SK-N-SH (cell line): ENCODE results near the gene PCBD1. TPM values are rescaled to one million over a fixed set of nuclear protein-coding genes. Genes with fewer than 3 reads are reported as not detected.

ENCODE experiments used
- CTCF ChIA-PET: fragments of 300-600, 350-600 bp; formaldehyde crosslinking; extraction: SDS; loops from one replicate; lab custom pipeline; 2021; lab: Yijun Ruan, JAX
- POLR2A ChIA-PET: fragments of 350-600 bp; sonication (Branson Sonifier 250); formaldehyde crosslinking; extraction: SDS; loops from one replicate; lab custom pipeline; 2020; ENCODE audit warnings: antibody characterized with exemption, inconsistent platforms; lab: Yijun Ruan, JAX
- DNase-seq: peaks from one replicate; pipeline ENCODE4 v3.0.0; 2012
- H2AFZ ChIP-seq: fragments of 200-600 bp; sonication (generic); 2 replicates; pipeline ENCODE4 v1.8.1; 2016; ENCODE audit warnings: antibody characterized with exemption, mild to moderate bottlenecking, low read depth
- H3F3A ChIP-seq: fragments of 200-600 bp; sonication (generic); replicated peaks from 2 replicates; pipeline ENCODE3; 2016; ENCODE audit warnings: antibody characterized with exemption, mild to moderate bottlenecking; ENCODE audit not compliant: insufficient read depth
- H3K27ac ChIP-seq, 2 experiments: fragments of 200-500 bp in 1 of 2; fragments of 200-600 bp in 1 of 2; sonication (Bioruptor generic) in 1 of 2; sonication (generic), shearing (Covaris generic) in 1 of 2; 2 replicates each; pipeline versions ENCODE4 v1.5.1 to v1.6.1; 2014 to 2016; ENCODE audit warnings: low read depth in 2 of 2, inconsistent platforms in 1 of 2, low read length in 1 of 2, mild to moderate bottlenecking in 1 of 2, mixed read lengths in 1 of 2
- H3K27me3 ChIP-seq: fragments of 200-600 bp; sonication (generic), shearing (Covaris generic); 2 replicates; pipeline ENCODE4 v1.6.1; 2016; ENCODE audit warnings: mixed run types; ENCODE audit not compliant: insufficient read depth
- H3K36me3 ChIP-seq, 2 experiments: fragments of 200-500 bp in 1 of 2; fragments of 200-600 bp in 1 of 2; sonication (Bioruptor generic) in 1 of 2; sonication (generic) in 1 of 2; replicated peaks in 1 of 2; 2 replicates each; pipeline versions ENCODE3 to v1.5.1; 2014 to 2016; ENCODE audit warnings: low read length in 1 of 2, mild to moderate bottlenecking in 1 of 2; ENCODE audit not compliant: insufficient read depth in 2 of 2, control insufficient read depth in 1 of 2
- H3K4me1 ChIP-seq, 2 experiments: fragments of 200-500 bp in 1 of 2; fragments of 200-600 bp in 1 of 2; sonication (Bioruptor generic) in 1 of 2; sonication (generic), shearing (Covaris generic) in 1 of 2; 2 replicates each; pipeline versions ENCODE4 v1.5.1 to v1.6.1; 2014 to 2016; ENCODE audit warnings: low read depth in 1 of 2, low read length in 1 of 2, mixed run types in 1 of 2; ENCODE audit not compliant: insufficient read depth in 2 of 2, control insufficient read depth in 1 of 2
- H3K4me2 ChIP-seq: fragments of 200-600 bp; sonication (generic), shearing (Covaris generic); 2 replicates; pipeline ENCODE4 v1.6.1; 2017; ENCODE audit warnings: mixed run types
- H3K4me3 ChIP-seq, 2 experiments: fragments of 200-500 bp in 1 of 2; fragments of 200-600 bp in 1 of 2; sonication (Bioruptor generic) in 1 of 2; sonication (generic), shearing (Covaris generic) in 1 of 2; 2 replicates each; pipeline versions ENCODE4 v1.5.1 to v1.8.1; 2014 to 2016; ENCODE audit warnings: low read depth in 2 of 2, inconsistent platforms in 1 of 2, low read length in 1 of 2, mild to moderate bottlenecking in 1 of 2, mixed read lengths in 1 of 2, moderate library complexity in 1 of 2
- H3K79me2 ChIP-seq: fragments of 200-600 bp; sonication (generic); 2 replicates; pipeline ENCODE4 v1.8.1; 2017; ENCODE audit warnings: mild to moderate bottlenecking; ENCODE audit not compliant: insufficient read depth
- H3K9ac ChIP-seq: fragments of 200-600 bp; sonication (generic); 2 replicates; pipeline ENCODE4 v1.6.1; 2017; ENCODE audit warnings: mixed run types
- H3K9me2 ChIP-seq: fragments of 200-600 bp; sonication (generic); 2 replicates; pipeline ENCODE4 v1.6.1; 2017; ENCODE audit warnings: mixed run types
- H3K9me3 ChIP-seq: fragments of 200-600 bp; sonication (generic); 2 replicates; pipeline ENCODE4 v1.6.1; 2017; ENCODE audit warnings: mixed run types, mild to moderate bottlenecking, moderate library complexity
- H4K20me1 ChIP-seq: fragments of 200-600 bp; sonication (generic); 2 replicates; pipeline ENCODE4 v1.6.1; 2017; ENCODE audit warnings: mild to moderate bottlenecking, mixed run types; ENCODE audit not compliant: insufficient read depth
- CHD2 ChIP-seq: fragments of 150-350 bp; IDR thresholded peaks from 2 replicates; pipeline ENCODE4 v1.6.1; 2018; ENCODE audit warnings: low read length; ENCODE audit not compliant: partially characterized antibody
- EZH2phosphoT487 ChIP-seq: fragments of 200-600 bp; sonication (generic); IDR thresholded peaks from 2 replicates; pipeline ENCODE4 v1.6.1; 2017; ENCODE audit warnings: low read depth, mixed run types, mild to moderate bottlenecking, antibody characterized with exemption, moderate library complexity, borderline replicate concordance
- FOXM1 ChIP-seq: IDR thresholded peaks from 2 replicates; pipeline ENCODE4 v1.4.0; 2012; ENCODE audit warnings: low read depth, mild to moderate bottlenecking
- JUND ChIP-seq: IDR thresholded peaks from 2 replicates; pipeline ENCODE4 v1.4.0; 2012
- MXI1 ChIP-seq: IDR thresholded peaks from 2 replicates; pipeline ENCODE4 v1.6.1; 2012; ENCODE audit warnings: mild to moderate bottlenecking, low read depth, low read length, improper control_type of control experiment
- PBX3 ChIP-seq: IDR thresholded peaks from 2 replicates; pipeline ENCODE4; 2012
- RAD21 ChIP-seq: IDR thresholded peaks from 2 replicates; pipeline ENCODE4 v1.6.1; 2012; ENCODE audit warnings: mild to moderate bottlenecking, low read length
- RFX5 ChIP-seq: IDR thresholded peaks from 2 replicates; pipeline ENCODE4 v1.6.1; 2012; ENCODE audit warnings: mild to moderate bottlenecking, improper control_type of control experiment, low read length
- RXRA ChIP-seq: IDR thresholded peaks from 2 replicates; pipeline ENCODE4 v1.4.0; 2012; ENCODE audit warnings: low read depth, mild to moderate bottlenecking, borderline replicate concordance
- SMC3 ChIP-seq: IDR thresholded peaks from 2 replicates; pipeline ENCODE4 v1.6.1; 2012; ENCODE audit warnings: low read depth, low read length, improper control_type of control experiment
- TEAD4 ChIP-seq: IDR thresholded peaks from 2 replicates; pipeline ENCODE4 v1.4.0; 2012; ENCODE audit warnings: mild to moderate bottlenecking, borderline replicate concordance; ENCODE audit not compliant: insufficient read depth
- WGBS: methylation state at CpG from one replicate; pipeline ENCODE4 v1.1.6; 2017; ENCODE audit warnings: low lambda C conversion rate; 5-methylcytosine and 5-hydroxymethylcytosine counted together
- polyA plus RNA-seq, 3 experiments: library from polyadenylated mRNA; depleted of rRNA; stranded (reverse); fragments of >200 nt; gene quantifications; 2 replicates each; pipeline ENCODE4 v1.2.3, GENCODE V29; 2012
- TF ChIP-seq, protein P1 (sequence below): fragments of 200-600 bp; sonication (generic); IDR thresholded peaks from 2 replicates; pipeline ENCODE4 v1.6.1; 2017; ENCODE audit warnings: antibody characterized with exemption, mild to moderate bottlenecking, moderate library complexity

Gene PCBD1
- polyA plus RNA-seq, 1 of the 3 experiments (the other 2 are of a cell fraction): 112 TPM

- DNase-seq: no peak
- TF ChIP-seq MXI1 (no peak), TEAD4 (no peak), RXRA (no peak), FOXM1 (no peak), JUND (no peak), RFX5 (no peak), RAD21 (no peak), PBX3 (no peak), CHD2 (no peak), SMC3 (no peak), EZH2phosphoT487 (no peak)
- TF ChIP-seq, protein P1, sequence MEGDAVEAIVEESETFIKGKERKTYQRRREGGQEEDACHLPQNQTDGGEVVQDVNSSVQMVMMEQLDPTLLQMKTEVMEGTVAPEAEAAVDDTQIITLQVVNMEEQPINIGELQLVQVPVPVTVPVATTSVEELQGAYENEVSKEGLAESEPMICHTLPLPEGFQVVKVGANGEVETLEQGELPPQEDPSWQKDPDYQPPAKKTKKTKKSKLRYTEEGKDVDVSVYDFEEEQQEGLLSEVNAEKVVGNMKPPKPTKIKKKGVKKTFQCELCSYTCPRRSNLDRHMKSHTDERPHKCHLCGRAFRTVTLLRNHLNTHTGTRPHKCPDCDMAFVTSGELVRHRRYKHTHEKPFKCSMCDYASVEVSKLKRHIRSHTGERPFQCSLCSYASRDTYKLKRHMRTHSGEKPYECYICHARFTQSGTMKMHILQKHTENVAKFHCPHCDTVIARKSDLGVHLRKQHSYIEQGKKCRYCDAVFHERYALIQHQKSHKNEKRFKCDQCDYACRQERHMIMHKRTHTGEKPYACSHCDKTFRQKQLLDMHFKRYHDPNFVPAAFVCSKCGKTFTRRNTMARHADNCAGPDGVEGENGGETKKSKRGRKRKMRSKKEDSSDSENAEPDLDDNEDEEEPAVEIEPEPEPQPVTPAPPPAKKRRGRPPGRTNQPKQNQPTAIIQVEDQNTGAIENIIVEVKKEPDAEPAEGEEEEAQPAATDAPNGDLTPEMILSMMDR: no peak
- Histone ChIP-seq H3K79me2 (no peaks in the 10 kb centered on the region), H3F3A (no peaks in the 10 kb centered on the region), H3K36me3 (peaks cover 13 to 29% of the 10 kb centered on the region in 2 experiments), H3K4me1 (peaks cover 6 to 47% of the 10 kb centered on the region in 2 experiments; a peak in 2 of 4 replicates), H3K27ac (peak overlapping the region in 1 of 2 experiments; percentile 96; a peak in 2 of 4 replicates), H3K9ac (peak overlapping the region; percentile 63; the same call in 1 of the 2 replicates), H3K4me3 (peak overlapping the region; percentile 72 to 76), H2AFZ (peak overlapping the region; percentile 100), H4K20me1 (no peaks in the 10 kb centered on the region), H3K4me2 (peak overlapping the region; percentile 89), H3K27me3 (no peaks in the 10 kb centered on the region), H3K9me3 (no peaks in the 10 kb centered on the region), H3K9me2 (no peaks in the 10 kb centered on the region)
- CTCF ChIA-PET: interaction anchor here (0.7 to 2.8 kb wide), 9 partner anchors 11 to 426 kb away, joined by 3 to 19 read pairs (median 3); partner anchors contain the start of genes SGPL1 and UNC5B
- POLR2A ChIA-PET: interaction anchor here (1.0 to 3.3 kb wide), 7 partner anchors 9 to 389 kb away, joined by 3 to 25 read pairs (median 6); no protein-coding TSS in a partner anchor
- 92% methylated on average over 12 of the region's 12 CpGs for WGBS
These were observed 1.3 kb downstream of the PCBD1 start for GRCh38 chr10:70886921-70887665.
